Mucosa of descending colon (tissue), 3 donors: ENCODE data around the gene BEST1. TPM values are rescaled to one million over a fixed set of nuclear protein-coding genes. Genes with fewer than 3 reads are reported as not detected.

Source experiments
- ATAC-seq: fragments of 200-7000 bp; cut with Tn5 transposase; one replicate; pipeline ENCODE4 v1.9.1; 2020; ENCODE audit warnings: mild to moderate bottlenecking, moderate library complexity
- DNase-seq, 3 donors: peaks; one replicate each; pipeline ENCODE4 v3.0.0-alpha.2; 2020
- H3K36me3 ChIP-seq: fragments of 200-600 bp; one replicate; pipeline ENCODE4 v1.8.0; 2021; ENCODE audit warnings: low read depth, mild to moderate bottlenecking
- H3K4me1 ChIP-seq: fragments of 200-600 bp; one replicate; pipeline ENCODE4 v1.8.0; 2021; ENCODE audit warnings: low read depth, mild to moderate bottlenecking
- H3K4me3 ChIP-seq: fragments of 200-600 bp; one replicate; pipeline ENCODE4 v1.8.0; 2021; ENCODE audit warnings: mild to moderate bottlenecking
- H3K9me3 ChIP-seq: fragments of 200-600 bp; one replicate; pipeline ENCODE4 v1.8.0; 2021; ENCODE audit warnings: mild to moderate bottlenecking
- intact Hi-C, 2 donors: fragments of 100-400 bp; cut with DNase I in 1 of 2; cut with micrococcal nuclease in 1 of 2; formaldehyde crosslinking; loops; one replicate each; pipeline versions ENCODE4 v1.11.0 to v1.11.1; 2022; cut with DNase I, micrococcal nuclease
- total RNA-seq, 3 donors: library from RNA; stranded (reverse); fragmentation: NEBNext Ultra II Directional in 2 of 3; extraction: Animal tissue kit (Norgen Biotek cat#: 25700) in 2 of 3; gene quantifications; one replicate each; pipeline versions ENCODE4 v1.2.1 to v1.2.4, GENCODE V29; 2021 to 2023
- TF ChIP-seq, protein P1 (sequence below): fragments of 200-600 bp; IDR thresholded peaks from one replicate; pipeline ENCODE4 v1.8.0; 2022; ENCODE audit warnings: antibody characterized with exemption, mild to moderate bottlenecking
- donor health status: DM: no; HTN: no; CAD: no; lungs with moderate emphysema.
- donor health status: DM: no; HTN: no; CAD: no.
- donor health status: DM: no; HTN: yes; CAD: no.

BEST1 gene
- total RNA-seq, 3 donors from 2014 or later, result 0.41 to 2.8 (median 1.8) TPM

DNA sequence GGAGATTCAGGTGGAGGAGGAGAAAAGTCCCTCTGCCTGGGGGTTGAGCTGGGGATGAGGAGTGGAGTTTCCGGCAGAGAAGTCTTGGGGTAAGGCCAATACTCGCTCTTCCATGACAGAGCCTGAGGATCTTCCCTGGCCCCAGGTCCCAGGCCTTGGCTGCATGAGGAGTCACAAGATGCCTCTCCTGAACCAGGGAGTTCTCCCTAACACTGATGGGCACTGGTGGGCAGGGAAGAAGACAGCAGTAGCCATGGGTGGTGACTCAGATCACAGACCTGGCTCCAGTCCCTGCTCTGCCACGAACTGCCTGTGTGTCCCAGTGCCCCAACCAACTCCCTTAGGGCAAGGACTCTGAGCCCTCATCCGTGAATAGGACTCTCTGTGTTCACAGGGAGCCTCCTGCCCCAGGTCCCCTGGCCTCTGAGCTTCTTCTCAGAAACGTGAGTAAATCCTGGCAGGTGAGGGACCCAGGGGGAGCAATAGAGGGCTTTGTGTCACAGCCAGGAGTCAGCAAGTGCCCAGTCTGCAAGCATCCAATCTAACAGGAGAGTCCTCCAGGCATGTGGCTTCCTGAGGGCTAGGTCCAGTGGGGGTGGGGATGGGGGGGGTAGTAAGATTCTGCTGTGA, 62.8 kb downstream of the BEST1 start:
- no peak for DNase-seq
- TF ChIP-seq, protein P1, sequence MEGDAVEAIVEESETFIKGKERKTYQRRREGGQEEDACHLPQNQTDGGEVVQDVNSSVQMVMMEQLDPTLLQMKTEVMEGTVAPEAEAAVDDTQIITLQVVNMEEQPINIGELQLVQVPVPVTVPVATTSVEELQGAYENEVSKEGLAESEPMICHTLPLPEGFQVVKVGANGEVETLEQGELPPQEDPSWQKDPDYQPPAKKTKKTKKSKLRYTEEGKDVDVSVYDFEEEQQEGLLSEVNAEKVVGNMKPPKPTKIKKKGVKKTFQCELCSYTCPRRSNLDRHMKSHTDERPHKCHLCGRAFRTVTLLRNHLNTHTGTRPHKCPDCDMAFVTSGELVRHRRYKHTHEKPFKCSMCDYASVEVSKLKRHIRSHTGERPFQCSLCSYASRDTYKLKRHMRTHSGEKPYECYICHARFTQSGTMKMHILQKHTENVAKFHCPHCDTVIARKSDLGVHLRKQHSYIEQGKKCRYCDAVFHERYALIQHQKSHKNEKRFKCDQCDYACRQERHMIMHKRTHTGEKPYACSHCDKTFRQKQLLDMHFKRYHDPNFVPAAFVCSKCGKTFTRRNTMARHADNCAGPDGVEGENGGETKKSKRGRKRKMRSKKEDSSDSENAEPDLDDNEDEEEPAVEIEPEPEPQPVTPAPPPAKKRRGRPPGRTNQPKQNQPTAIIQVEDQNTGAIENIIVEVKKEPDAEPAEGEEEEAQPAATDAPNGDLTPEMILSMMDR, result no peak
- Histone ChIP-seq H3K36me3 (no peaks in the 10 kb centered on the region), H3K4me1 (peaks cover 4% of the 10 kb centered on the region), H3K4me3 (no peak overlapping the region), H3K9me3 (no peaks in the 10 kb centered on the region)
- intact Hi-C loops, result no loop called here
- peak; percentile 77 for ATAC-seq

Other genes with a start within 250 kb of the BEST1 start
- 10 to 100 TPM in 2 of 3 donors, 1 to 10 TPM in 1; 7.8 to 15.6 (median 10.2) TPM for gene MYRF, start 197.7 kb upstream of the BEST1 start, total RNA-seq
- 100 to 1,000 TPM in 1 of 3 donors, 10 to 100 TPM in 2; 56.1 to 107 (median 74.6) TPM for gene TMEM258, start 157.8 kb upstream of the BEST1 start, total RNA-seq
- gene FEN1, start 157.4 kb upstream of the BEST1 start, total RNA-seq, result 10 to 100 TPM in 1 of 3 donors, 1 to 10 TPM in 2; 7.5 to 21.8 (median 8.1) TPM
- gene FADS1, start 133.3 kb upstream of the BEST1 start, total RNA-seq, result 10 to 100 TPM in 1 of 3 donors, 1 to 10 TPM in 2; 2.8 to 17.3 (median 7.3) TPM
- 10 to 100 TPM in 1 of 3 donors, 1 to 10 TPM in 2; 2.5 to 29.3 (median 8.6) TPM for gene FADS2, start 122.1 kb upstream of the BEST1 start, total RNA-seq
- 10 to 100 TPM in 2 of 3 donors, 1 to 10 TPM in 1; 8.4 to 21.0 (median 11.5) TPM for gene FADS3, start 58.8 kb upstream of the BEST1 start, total RNA-seq
- gene RAB3IL1, start 32.8 kb upstream of the BEST1 start, total RNA-seq, result 10 to 100 TPM in 2 of 3 donors, 1 to 10 TPM in 1; 2.6 to 15.0 (median 11.8) TPM
- 1,000 to 10,000 TPM; 3,081 to 6,795 (median 5,370) TPM for gene FTH1, start 17.3 kb downstream of the BEST1 start, total RNA-seq
- 10 to 100 TPM; 29.9 to 36.1 (median 32.6) TPM for gene INCENP, start 173.7 kb downstream of the BEST1 start, total RNA-seq
- gene SCGB1D1, start 239.9 kb downstream of the BEST1 start, total RNA-seq, result not detected